IMR-90 (cell line): ENCODE measurements around the gene NT5C3B. TPM values are rescaled to one million over a fixed set of nuclear protein-coding genes. Genes with fewer than 3 reads are reported as not detected.
"Not testable (repeated sequence)": the region's sequence is repeated elsewhere in the genome, so short reads cannot be mapped to it uniquely, and the experiment has no call there.

ENCODE experiments used
- ATAC-seq: fragments of 200-7000 bp; cut with Tn5 transposase; 2 replicates; pipeline ENCODE4 v1.9.1; 2020; ENCODE audit warnings: low read depth, mild to moderate bottlenecking, moderate library complexity
- BruUV-seq: library from RNA; stranded (reverse); fragments of 400-500 nt; replicated peaks from 2 replicates; lab custom pipeline; 2021; lab: Mats Ljungman, UMichigan
- CTCF ChIA-PET: fragments of 300-600 bp; formaldehyde crosslinking; extraction: SDS; loops from one replicate; lab custom pipeline; 2021; ENCODE audit warnings: antibody characterized with exemption; lab: Yijun Ruan, JAX
- POLR2A ChIA-PET: fragments of 300-600 bp; sonication (Branson Sonifier 250); formaldehyde crosslinking; loops from one replicate; lab custom pipeline; 2022; ENCODE audit warnings: antibody characterized with exemption; ENCODE audit not compliant: unreplicated experiment; lab: Charles Lee
- DNase-seq: peaks from one replicate; pipeline ENCODE4 v3.0.0; 2013
- H2AFZ ChIP-seq: replicated peaks from 2 replicates; pipeline ENCODE3; 2013; ENCODE audit warnings: low read length, mild to moderate bottlenecking; ENCODE audit not compliant: poor library complexity
- H2AK5ac ChIP-seq: 2 replicates; pipeline ENCODE4 v1.6.1; 2013; ENCODE audit warnings: low read depth, low read length, inconsistent platforms
- H2AK9ac ChIP-seq: replicated peaks from 2 replicates; pipeline ENCODE3; 2013; ENCODE audit warnings: mild to moderate bottlenecking, low read depth, low read length, moderate library complexity; ENCODE audit not compliant: poor library complexity
- H2BK120ac ChIP-seq: 2 replicates; pipeline ENCODE4 v1.6.1; 2013; ENCODE audit warnings: low read depth, low read length, inconsistent platforms
- H2BK15ac ChIP-seq: 3 replicates; pipeline ENCODE4 v1.6.1; 2013; ENCODE audit warnings: low read depth, low read length, inconsistent platforms
- H2BK20ac ChIP-seq: 2 replicates; pipeline ENCODE4 v1.6.1; 2013; ENCODE audit warnings: low read depth, mild to moderate bottlenecking, inconsistent platforms, low read length, moderate library complexity
- H2BK5ac ChIP-seq: 2 replicates; pipeline ENCODE4 v1.6.1; 2013; ENCODE audit warnings: mild to moderate bottlenecking, low read depth, low read length, inconsistent platforms; ENCODE audit not compliant: poor library complexity, severe bottlenecking
- H3K14ac ChIP-seq: replicated peaks from 2 replicates; pipeline ENCODE4 v1.6.1; 2013; ENCODE audit warnings: low read depth, low read length, inconsistent platforms
- H3K18ac ChIP-seq: 2 replicates; pipeline ENCODE4 v1.6.1; 2013; ENCODE audit warnings: low read depth, low read length, control low read depth
- H3K23ac ChIP-seq: 2 replicates; pipeline ENCODE4 v1.6.1; 2013; ENCODE audit warnings: low read depth, low read length, inconsistent platforms
- H3K27ac ChIP-seq: 2 replicates; pipeline ENCODE4 v1.5.1; 2013; ENCODE audit warnings: mild to moderate bottlenecking, control low read depth, low read length; ENCODE audit not compliant: insufficient read depth
- H3K27me3 ChIP-seq: 2 replicates; pipeline ENCODE4 v1.6.1; 2013; ENCODE audit warnings: low read length; ENCODE audit not compliant: control insufficient read depth, insufficient read depth
- H3K36me3 ChIP-seq: 2 replicates; pipeline ENCODE4 v1.6.1; 2013; ENCODE audit warnings: low read length, mixed read lengths; ENCODE audit not compliant: control insufficient read depth, insufficient read depth
- H3K4ac ChIP-seq: 2 replicates; pipeline ENCODE4 v1.6.1; 2013; ENCODE audit warnings: low read depth, low read length, inconsistent platforms
- H3K4me1 ChIP-seq: 2 replicates; pipeline ENCODE4 v1.6.1; 2013; ENCODE audit warnings: low read length, mixed read lengths; ENCODE audit not compliant: control insufficient read depth, insufficient read depth
- H3K4me2 ChIP-seq: 2 replicates; pipeline ENCODE4 v1.6.1; 2013; ENCODE audit warnings: low read depth, mild to moderate bottlenecking, control low read depth, low read length, moderate library complexity
- H3K4me3 ChIP-seq: 2 replicates; pipeline ENCODE4 v1.5.1; 2013; ENCODE audit warnings: low read depth, mild to moderate bottlenecking, control low read depth, low read length, moderate library complexity; ENCODE audit not compliant: insufficient read depth
- H3K56ac ChIP-seq: 2 replicates; pipeline ENCODE4 v1.6.1; 2013; ENCODE audit warnings: low read length, inconsistent platforms; ENCODE audit not compliant: insufficient read depth; ENCODE audit errors: extremely low read depth
- H3K79me1 ChIP-seq, 2 experiments: 2 replicates each; pipeline ENCODE4 v1.6.1; 2013; ENCODE audit warnings: low read length in 2 of 2, inconsistent platforms in 1 of 2, low read depth in 1 of 2
- H3K9ac ChIP-seq: 2 replicates; pipeline ENCODE4 v1.6.1; 2013; ENCODE audit warnings: low read depth, low read length, control low read depth
- H3K9me1 ChIP-seq: 2 replicates; pipeline ENCODE4 v1.6.1; 2013; ENCODE audit warnings: low read length, inconsistent platforms; ENCODE audit not compliant: insufficient read depth
- H3K9me3 ChIP-seq: 2 replicates; pipeline ENCODE4 v1.6.1; 2013; ENCODE audit warnings: low read length; ENCODE audit not compliant: control insufficient read depth, insufficient read depth
- H4K20me1 ChIP-seq: 2 replicates; pipeline ENCODE4 v1.6.1; 2013; ENCODE audit warnings: low read length, inconsistent platforms; ENCODE audit not compliant: insufficient read depth
- H4K5ac ChIP-seq: 2 replicates; pipeline ENCODE4 v1.6.1; 2013; ENCODE audit warnings: mild to moderate bottlenecking, low read depth, low read length, control low read depth
- H4K8ac ChIP-seq, 2 experiments: 2 replicates each; pipeline ENCODE4 v1.6.1; 2013; ENCODE audit warnings: low read depth in 2 of 2, low read length in 2 of 2, control low read depth in 1 of 2, inconsistent platforms in 1 of 2
- H4K91ac ChIP-seq: 2 replicates; pipeline ENCODE4 v1.6.1; 2013; ENCODE audit warnings: low read depth, low read length, inconsistent platforms; ENCODE audit not compliant: insufficient read depth
- WGBS, 2 experiments: methylation state at CpG; one replicate each; pipeline versions ENCODE4 v1.1.5 to v1.1.7; 2013; ENCODE audit warnings: missing lambda C conversion rate in 2 of 2; ENCODE audit not compliant: insufficient read length in 1 of 2; ENCODE audit errors: extremely low coverage in 2 of 2; 5-methylcytosine and 5-hydroxymethylcytosine counted together
- dilution Hi-C: fragments of 300-500 bp; cut with HindIII; formaldehyde crosslinking; loops from one replicate; pipeline ENCODE4 v1.14.3; 2018; ENCODE audit warnings: low sequenced_read_pairs; ENCODE audit not compliant: unreplicated experiment
- in situ Hi-C: fragments of 300-500 bp; cut with MboI; formaldehyde crosslinking; loops from 3 replicates; pipeline ENCODE4 v1.14.3; 2019; ENCODE audit warnings: low sequenced_read_pairs, inconsistent platforms, mixed read lengths
- intact Hi-C: fragments of 100-400 bp; cut with micrococcal nuclease; formaldehyde crosslinking; loops from 2 replicates; pipeline ENCODE4 v1.10.0; 2022
- polyA plus RNA-seq, 3 experiments: library from polyadenylated mRNA; depleted of rRNA; stranded (reverse); fragments of >200 nt; gene quantifications; 2 replicates each; pipeline ENCODE4 v1.2.3, GENCODE V29; 2012; ENCODE audit warnings: low replicate concordance in 1 of 3
- total RNA-seq: library from RNA; depleted of rRNA; stranded (reverse); fragments of >200 nt; gene quantifications from 2 replicates; pipeline ENCODE4 v1.2.3, GENCODE V29; 2012

NT5C3B gene
- total and polyA plus RNA-seq, 2 of the 4 experiments (the other 2 are of a cell fraction) = 59.9 to 92.7 TPM

DNA sequence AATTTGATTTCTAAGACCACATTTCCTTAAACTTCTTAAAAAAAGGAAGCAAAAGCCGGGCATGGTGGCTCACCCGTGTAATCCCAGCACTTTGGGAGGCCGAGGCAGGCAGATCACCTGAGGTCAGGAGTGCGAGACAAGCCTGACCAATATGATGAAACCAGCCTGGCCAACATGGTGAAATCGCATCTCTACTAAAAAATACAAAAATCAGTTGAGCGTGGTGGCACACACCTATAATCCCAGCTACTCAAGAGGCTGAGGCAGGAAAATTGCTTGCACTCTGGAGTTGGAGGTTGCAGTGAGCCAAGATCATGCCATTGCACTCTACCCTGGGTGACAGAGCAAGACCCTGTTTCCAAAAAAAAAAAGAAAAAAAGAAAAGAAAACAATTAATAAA, 4.7 kb upstream of the NT5C3B start:
- H3K79me1 ChIP-seq, in situ Hi-C loops, H3K36me3 ChIP-seq, H3K18ac ChIP-seq, H2AK9ac ChIP-seq, DNase-seq, H3K4ac ChIP-seq, H2BK15ac ChIP-seq, H2AK5ac ChIP-seq, H3K4me2 ChIP-seq, ATAC-seq, H2BK120ac ChIP-seq, H2BK20ac ChIP-seq, H3K27me3 ChIP-seq, H4K20me1 ChIP-seq, POLR2A ChIA-PET, H4K5ac ChIP-seq, H3K14ac ChIP-seq, H3K4me1 ChIP-seq, H2BK5ac ChIP-seq, H3K23ac ChIP-seq, H3K9me1 ChIP-seq, H3K9ac ChIP-seq, dilution Hi-C loops, H4K91ac ChIP-seq, intact Hi-C loops, H3K27ac ChIP-seq, H3K4me3 ChIP-seq, H3K9me3 ChIP-seq, H4K8ac ChIP-seq, BruUV-seq, H2AFZ ChIP-seq, CTCF ChIA-PET, H3K56ac ChIP-seq: not testable (repeated sequence)
- WGBS, 2 experiments = no CpG with 5 or more reads among the region's 6 CpGs

DNA sequence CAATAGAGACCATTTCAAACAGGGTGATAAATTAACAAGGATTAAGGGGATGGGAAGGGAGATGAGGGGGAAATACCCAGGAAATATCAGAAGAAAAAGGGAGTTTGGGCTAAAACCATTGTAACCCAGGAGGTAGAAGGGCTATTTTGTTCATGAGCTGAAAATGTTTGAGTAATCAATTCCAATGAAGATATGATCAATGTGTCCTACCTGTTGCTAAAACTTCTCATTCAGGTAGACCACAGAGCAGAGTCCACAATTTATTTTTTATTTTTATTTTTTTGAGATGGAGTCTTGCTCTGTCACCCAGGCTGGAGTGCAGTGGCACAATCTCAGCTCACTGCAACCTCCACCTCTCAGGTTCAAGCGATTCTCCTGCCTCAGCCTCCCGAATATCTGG, 3.4 kb upstream of the NT5C3B start:
- H4K91ac ChIP-seq, CTCF ChIA-PET, H3K56ac ChIP-seq, H2BK120ac ChIP-seq, ATAC-seq, H4K5ac ChIP-seq, intact Hi-C loops, H3K4me2 ChIP-seq, H2AK5ac ChIP-seq, H3K27me3 ChIP-seq, dilution Hi-C loops, H2BK20ac ChIP-seq, DNase-seq, H3K27ac ChIP-seq, H2AK9ac ChIP-seq, H3K9me3 ChIP-seq, POLR2A ChIA-PET, H3K18ac ChIP-seq, H3K14ac ChIP-seq, in situ Hi-C loops, H4K20me1 ChIP-seq, BruUV-seq, H3K4me3 ChIP-seq, H3K36me3 ChIP-seq, H4K8ac ChIP-seq, H2BK15ac ChIP-seq, H3K4ac ChIP-seq, H2AFZ ChIP-seq, H3K23ac ChIP-seq, H2BK5ac ChIP-seq, H3K9ac ChIP-seq: not testable (repeated sequence)
- Histone ChIP-seq H3K9me1 (peaks cover 15% of the 10 kb centered on the region), H3K4me1 (peaks cover 10% of the 10 kb centered on the region), H3K79me1 (peaks cover 7 to 17% of the 10 kb centered on the region in 2 experiments; a peak in 2 of 4 replicates)
- no CpG with 5 or more reads among the region's 2 CpGs for WGBS, 2 experiments
